AG04450 (cell line): ENCODE data around the gene CDON. TPM values are rescaled to one million over a fixed set of nuclear protein-coding genes. Genes with fewer than 3 reads are reported as not detected.

ENCODE experiments used
- CTCF ChIA-PET: fragments of 300-600, 350-600 bp; formaldehyde crosslinking; extraction: SDS; loops from one replicate; lab custom pipeline; 2022; ENCODE audit warnings: antibody characterized with exemption, inconsistent platforms; lab: Charles Lee
- POLR2A ChIA-PET: fragments of 350-600 bp; formaldehyde crosslinking; extraction: SDS; loops from one replicate; lab custom pipeline; 2021; ENCODE audit warnings: antibody characterized with exemption, inconsistent platforms; lab: Yijun Ruan, JAX
- DNase-seq: peaks from one replicate; pipeline ENCODE4 v3.0.0-alpha.2; 2011; ENCODE audit warnings: low read depth, low spot score
- H3K27ac ChIP-seq: one replicate; pipeline ENCODE4 v1.5.1; 2012; ENCODE audit warnings: low read depth, low read length, control low read depth
- H3K27me3 ChIP-seq: one replicate; pipeline ENCODE4 v1.6.0; 2012; ENCODE audit warnings: low read length; ENCODE audit not compliant: control insufficient read depth, insufficient read depth
- H3K4me3 ChIP-seq: 2 replicates; pipeline ENCODE4 v1.5.1; 2011; ENCODE audit warnings: mild to moderate bottlenecking, low read depth, low read length, control low read depth
- H3K9me3 ChIP-seq: 2 replicates; pipeline ENCODE4 v1.5.1; 2012; ENCODE audit warnings: low read length; ENCODE audit not compliant: control insufficient read depth, insufficient read depth
- CTCF ChIP-seq: IDR thresholded peaks from 2 replicates; pipeline ENCODE4 v1.5.1; 2011; ENCODE audit warnings: low read depth, low read length, control low read depth, inconsistent platforms
- polyA plus RNA-seq: library from polyadenylated mRNA; depleted of rRNA; stranded (reverse); fragments of >200 nt; gene quantifications from 2 replicates; pipeline ENCODE4 v1.2.3, GENCODE V29; 2011

Gene CDON
- polyA plus RNA-seq, 1 experiment: 4.0 TPM

GRCh38 chr11:125999234-125999880, 63.3 kb downstream of the CDON start:
- Histone ChIP-seq H3K27me3 (peaks cover 2% of the 10 kb centered on the region), H3K27ac (no peak overlapping the region), H3K4me3 (no peak overlapping the region), H3K9me3 (no peaks in the 10 kb centered on the region)
- DNase-seq: no peak
- POLR2A ChIA-PET: no interaction called here
- CTCF ChIA-PET: no interaction called here
- TF ChIP-seq CTCF: no peak

- DNase-seq: no peak
- no peaks in the 10 kb centered on the region for H3K9me3 ChIP-seq
- POLR2A ChIA-PET: no interaction called here
- TF ChIP-seq CTCF: no peak
- CTCF ChIA-PET: no interaction called here
- H3K4me3 ChIP-seq: no peak overlapping the region
- H3K27me3 ChIP-seq: peaks cover 4% of the 10 kb centered on the region
- H3K27ac ChIP-seq: no peak overlapping the region
Observed at GRCh38 chr11:125998267-125998666, 64.4 kb downstream of the CDON start.

GRCh38 chr11:125995313-125995712, 67.4 kb downstream of the CDON start:
- no peak for DNase-seq
- POLR2A ChIA-PET: no interaction called here
- no peak for TF ChIP-seq CTCF
- no peak overlapping the region for H3K27ac ChIP-seq
- CTCF ChIA-PET: no interaction called here
- no peak overlapping the region for H3K4me3 ChIP-seq
- H3K9me3 ChIP-seq: no peaks in the 10 kb centered on the region
- peaks cover 3% of the 10 kb centered on the region for H3K27me3 ChIP-seq

GRCh38 chr11:125994509-125994908, 68.2 kb downstream of the CDON start:
- no peak for TF ChIP-seq CTCF
- Histone ChIP-seq H3K27me3 (peaks cover 7% of the 10 kb centered on the region), H3K9me3 (no peaks in the 10 kb centered on the region), H3K4me3 (no peak overlapping the region), H3K27ac (no peak overlapping the region)
- ChIA-PET POLR2A (no interaction called here), CTCF (no interaction called here)
- DNase-seq: no peak

- ChIA-PET POLR2A (no interaction called here), CTCF (interaction anchor here (0.5 kb wide), 1 partner anchor 13 kb away, joined by 4 read pairs; no protein-coding TSS in a partner anchor)
- no peak for DNase-seq
- Histone ChIP-seq H3K9me3 (no peaks in the 10 kb centered on the region), H3K4me3 (no peak overlapping the region), H3K27ac (no peak overlapping the region), H3K27me3 (peaks cover 7% of the 10 kb centered on the region)
- no peak for TF ChIP-seq CTCF
Observed at GRCh38 chr11:125992893-125993292, 69.8 kb downstream of the CDON start.
